Measurements from ENCODE around the gene DOC2A. TPM values are rescaled to one million over a fixed set of nuclear protein-coding genes. Genes with fewer than 3 reads are reported as not detected.
A peak's percentile ranks its signal among the peaks of the same experiment; 100 is the strongest.

Gene DOC2A
- total and polyA plus RNA-seq, 8 donors: 0.77 to 5.1 (median 2.9) TPM

DNA sequence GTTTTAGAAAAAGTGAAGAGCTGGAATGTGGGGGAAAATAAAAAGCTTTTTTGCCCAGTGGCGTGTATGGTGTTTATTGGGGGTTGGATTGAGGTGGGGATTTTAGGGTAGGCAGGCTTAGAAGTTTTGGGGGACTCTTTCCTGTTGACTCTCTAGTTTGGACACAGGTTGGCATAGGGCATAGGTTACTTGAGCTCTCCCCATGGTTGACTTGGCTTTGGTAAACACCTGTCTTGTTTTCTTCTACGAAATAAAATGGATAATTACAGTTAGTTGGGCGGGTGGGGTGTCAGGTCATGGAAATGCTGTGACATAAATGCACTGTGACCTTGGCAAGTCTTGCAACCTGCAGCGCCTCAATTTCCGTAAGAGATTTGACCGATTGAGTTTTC is 37.8 kb downstream of the DOC2A start:
- Histone ChIP-seq H3K36me3 (peaks cover 0 to 42% of the 10 kb centered on the region in 2 donors), H3K4me3 (peak overlapping the region in 1 of 2 donors; percentile 97), H3K9me3 (no peaks in the 10 kb centered on the region), H3K27ac (peak overlapping the region in 1 of 2 donors; percentile 91), H3K4me1 (peaks cover 29 to 39% of the 10 kb centered on the region in 2 donors), H3K27me3 (no peaks in the 10 kb centered on the region)
- DNase-seq (no peak), ATAC-seq (no peak)
- intact Hi-C loops (cut with DNase I): no loop called here
- TF ChIP-seq CTCF (IDR thresholded peaks at IDR 0.05): no peak

GRCh38 chr16:29972500-29972899 is 38.3 kb downstream of the DOC2A start:
- DNase-seq (no peak), ATAC-seq (no peak)
- H3K4me1 ChIP-seq: peaks cover 29 to 35% of the 10 kb centered on the region in 2 donors
- intact Hi-C loops (cut with DNase I): no loop called here
- H3K27ac ChIP-seq: peak overlapping the region in 1 of 2 donors; percentile 91
- H3K36me3 ChIP-seq: peaks cover 0 to 42% of the 10 kb centered on the region in 2 donors
- H3K4me3 ChIP-seq: no peak overlapping the region
- no peak for TF ChIP-seq CTCF (IDR thresholded peaks at IDR 0.05)
- H3K27me3 ChIP-seq: no peaks in the 10 kb centered on the region
- H3K9me3 ChIP-seq: no peaks in the 10 kb centered on the region

GRCh38 chr16:29971304-29971703 is 39.5 kb downstream of the DOC2A start:
- ATAC-seq: no peak
- Histone ChIP-seq H3K27ac (no peak overlapping the region), H3K9me3 (no peaks in the 10 kb centered on the region), H3K36me3 (peaks cover 0 to 49% of the 10 kb centered on the region in 2 donors), H3K27me3 (no peaks in the 10 kb centered on the region), H3K4me1 (peaks cover 18 to 28% of the 10 kb centered on the region in 2 donors), H3K4me3 (no peak overlapping the region)
- no peak for TF ChIP-seq CTCF (IDR thresholded peaks at IDR 0.05)
- DNase-seq: no peak
- intact Hi-C loops (cut with DNase I): no loop called here

DNA sequence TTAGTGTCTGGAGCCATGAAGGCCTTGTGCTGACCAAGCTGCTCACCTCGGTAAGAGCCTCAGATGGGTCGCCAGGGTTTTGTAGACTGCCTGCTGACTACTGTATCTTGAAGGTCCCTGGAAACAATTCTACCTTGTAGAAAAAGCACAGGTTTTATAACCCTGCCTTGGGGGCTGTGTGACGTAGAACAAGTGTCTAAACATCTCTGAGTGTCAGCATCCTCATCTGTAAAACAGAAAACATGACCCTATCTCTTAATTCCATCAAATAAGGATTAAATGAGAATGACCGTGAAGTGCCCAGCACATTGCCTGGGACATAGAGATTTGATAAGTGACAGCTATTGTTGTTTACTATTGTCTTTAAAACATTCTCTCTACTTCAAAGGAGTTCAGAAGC is 42.6 kb downstream of the DOC2A start:
- no peak for ATAC-seq
- peaks cover 0 to 55% of the 10 kb centered on the region in 2 donors for H3K36me3 ChIP-seq
- no peak for TF ChIP-seq CTCF (IDR thresholded peaks at IDR 0.05)
- H3K4me1 ChIP-seq: peaks cover 3 to 24% of the 10 kb centered on the region in 2 donors
- intact Hi-C loops (cut with DNase I): no loop called here
- H3K9me3 ChIP-seq: no peaks in the 10 kb centered on the region
- H3K27me3 ChIP-seq: no peaks in the 10 kb centered on the region
- no peak for DNase-seq
- no peak overlapping the region for H3K27ac ChIP-seq
- no peak overlapping the region for H3K4me3 ChIP-seq

GRCh38 chr16:29963021-29963743 is 47.6 kb downstream of the DOC2A start:
- H3K27me3 ChIP-seq: no peaks in the 10 kb centered on the region
- TF ChIP-seq CTCF (IDR thresholded peaks at IDR 0.05): no peak
- H3K4me1 ChIP-seq: peaks cover 9 to 34% of the 10 kb centered on the region in 2 donors
- H3K4me3 ChIP-seq: peak overlapping the region; percentile 77 to 78
- intact Hi-C loops (cut with DNase I): no loop called here
- peak overlapping the region; percentile 92 to 93 for H3K27ac ChIP-seq
- DNase-seq (peak in 1 of 4 donors; percentile 79), ATAC-seq (no peak)
- peaks cover 0 to 20% of the 10 kb centered on the region in 2 donors for H3K36me3 ChIP-seq
- no peaks in the 10 kb centered on the region for H3K9me3 ChIP-seq

All from left lung (tissue), 10 donors.